ENCODE data around the gene THOC2.

DNA sequence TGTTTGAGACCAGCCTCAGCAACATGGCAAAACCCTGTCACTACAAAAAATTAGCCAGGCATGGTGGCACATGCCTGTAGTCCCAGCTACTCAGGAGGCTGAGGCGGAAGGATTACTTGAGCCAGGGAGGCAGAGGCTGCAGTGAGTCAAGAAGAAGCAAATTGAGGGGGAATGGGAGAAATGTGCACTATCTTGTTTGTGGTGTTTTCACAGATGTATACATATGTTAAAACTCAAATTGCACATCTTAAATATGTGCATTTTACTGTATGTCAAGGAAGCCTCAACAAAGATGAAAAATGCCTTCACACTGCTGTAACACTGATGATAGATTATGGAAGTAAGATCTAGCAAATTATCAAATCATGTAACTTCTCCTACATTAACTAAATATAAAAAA lies 44.3 kb downstream of the THOC2 start:
- TF ChIP-seq ELK1 (CRISPR knock-in tag; IDR thresholded peaks at IDR 0.05) = no peak
- TF ChIP-seq, protein P1, sequence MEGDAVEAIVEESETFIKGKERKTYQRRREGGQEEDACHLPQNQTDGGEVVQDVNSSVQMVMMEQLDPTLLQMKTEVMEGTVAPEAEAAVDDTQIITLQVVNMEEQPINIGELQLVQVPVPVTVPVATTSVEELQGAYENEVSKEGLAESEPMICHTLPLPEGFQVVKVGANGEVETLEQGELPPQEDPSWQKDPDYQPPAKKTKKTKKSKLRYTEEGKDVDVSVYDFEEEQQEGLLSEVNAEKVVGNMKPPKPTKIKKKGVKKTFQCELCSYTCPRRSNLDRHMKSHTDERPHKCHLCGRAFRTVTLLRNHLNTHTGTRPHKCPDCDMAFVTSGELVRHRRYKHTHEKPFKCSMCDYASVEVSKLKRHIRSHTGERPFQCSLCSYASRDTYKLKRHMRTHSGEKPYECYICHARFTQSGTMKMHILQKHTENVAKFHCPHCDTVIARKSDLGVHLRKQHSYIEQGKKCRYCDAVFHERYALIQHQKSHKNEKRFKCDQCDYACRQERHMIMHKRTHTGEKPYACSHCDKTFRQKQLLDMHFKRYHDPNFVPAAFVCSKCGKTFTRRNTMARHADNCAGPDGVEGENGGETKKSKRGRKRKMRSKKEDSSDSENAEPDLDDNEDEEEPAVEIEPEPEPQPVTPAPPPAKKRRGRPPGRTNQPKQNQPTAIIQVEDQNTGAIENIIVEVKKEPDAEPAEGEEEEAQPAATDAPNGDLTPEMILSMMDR (IDR thresholded peaks at IDR 0.05 in 2 of 3, conservative IDR thresholded peaks at IDR 0.05 in 1 of 3; ENCODE audit: insufficient read depth in 2 of 3, low read depth in 1 of 3, low read length in 3 of 3) = no peak
- no peak for TF ChIP-seq ERF (CRISPR knock-in tag; IDR thresholded peaks at IDR 0.05)
- no peak for TF ChIP-seq MED1 (CRISPR knock-in tag; IDR thresholded peaks at IDR 0.05; ENCODE audit: borderline replicate concordance)
- TF ChIP-seq, protein P2, sequence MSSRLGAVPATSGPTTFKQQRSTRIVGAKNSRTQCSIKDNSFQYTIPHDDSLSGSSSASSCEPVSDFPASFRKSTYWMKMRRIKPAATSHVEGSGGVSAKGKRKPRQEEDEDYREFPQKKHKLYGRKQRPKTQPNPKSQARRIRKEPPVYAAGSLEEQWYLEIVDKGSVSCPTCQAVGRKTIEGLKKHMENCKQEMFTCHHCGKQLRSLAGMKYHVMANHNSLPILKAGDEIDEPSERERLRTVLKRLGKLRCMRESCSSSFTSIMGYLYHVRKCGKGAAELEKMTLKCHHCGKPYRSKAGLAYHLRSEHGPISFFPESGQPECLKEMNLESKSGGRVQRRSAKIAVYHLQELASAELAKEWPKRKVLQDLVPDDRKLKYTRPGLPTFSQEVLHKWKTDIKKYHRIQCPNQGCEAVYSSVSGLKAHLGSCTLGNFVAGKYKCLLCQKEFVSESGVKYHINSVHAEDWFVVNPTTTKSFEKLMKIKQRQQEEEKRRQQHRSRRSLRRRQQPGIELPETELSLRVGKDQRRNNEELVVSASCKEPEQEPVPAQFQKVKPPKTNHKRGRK (tag; IDR thresholded peaks at IDR 0.05) = no peak
- no peak for TF ChIP-seq POLR2AphosphoS5 (IDR thresholded peaks at IDR 0.05; ENCODE audit: control insufficient read depth, insufficient read depth, low read depth, low read length)
- TF ChIP-seq E2F4 (CRISPR knock-in tag; IDR thresholded peaks at IDR 0.05; ENCODE audit: low read depth) = no peak
- TF ChIP-seq, protein P3, sequence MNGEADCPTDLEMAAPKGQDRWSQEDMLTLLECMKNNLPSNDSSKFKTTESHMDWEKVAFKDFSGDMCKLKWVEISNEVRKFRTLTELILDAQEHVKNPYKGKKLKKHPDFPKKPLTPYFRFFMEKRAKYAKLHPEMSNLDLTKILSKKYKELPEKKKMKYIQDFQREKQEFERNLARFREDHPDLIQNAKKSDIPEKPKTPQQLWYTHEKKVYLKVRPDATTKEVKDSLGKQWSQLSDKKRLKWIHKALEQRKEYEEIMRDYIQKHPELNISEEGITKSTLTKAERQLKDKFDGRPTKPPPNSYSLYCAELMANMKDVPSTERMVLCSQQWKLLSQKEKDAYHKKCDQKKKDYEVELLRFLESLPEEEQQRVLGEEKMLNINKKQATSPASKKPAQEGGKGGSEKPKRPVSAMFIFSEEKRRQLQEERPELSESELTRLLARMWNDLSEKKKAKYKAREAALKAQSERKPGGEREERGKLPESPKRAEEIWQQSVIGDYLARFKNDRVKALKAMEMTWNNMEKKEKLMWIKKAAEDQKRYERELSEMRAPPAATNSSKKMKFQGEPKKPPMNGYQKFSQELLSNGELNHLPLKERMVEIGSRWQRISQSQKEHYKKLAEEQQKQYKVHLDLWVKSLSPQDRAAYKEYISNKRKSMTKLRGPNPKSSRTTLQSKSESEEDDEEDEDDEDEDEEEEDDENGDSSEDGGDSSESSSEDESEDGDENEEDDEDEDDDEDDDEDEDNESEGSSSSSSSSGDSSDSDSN (IDR thresholded peaks at IDR 0.05; ENCODE audit: borderline replicate concordance in 1 of 2, low read depth in 2 of 2, low read length in 2 of 2) = no peak
